Esophagus muscularis mucosa (tissue), 4 donors: ENCODE results near the gene GGCX. TPM values are rescaled to one million over a fixed set of nuclear protein-coding genes. Genes with fewer than 3 reads are reported as not detected.
A peak's percentile ranks its signal among the peaks of the same experiment; 100 is the strongest.
"Not testable (repeated sequence)": the region's sequence is repeated elsewhere in the genome, so short reads cannot be mapped to it uniquely, and the experiment has no call there.

Experiments used
- DNase-seq: peaks from one replicate; pipeline ENCODE4 v3.0.0-alpha.2; 2017; ENCODE audit errors: extremely low spot score
- H3K27ac ChIP-seq, 4 donors: fragments of 200-600 bp; sonication (generic); replicated peaks in 1 of 4; 1 replicate in 3 of 4; 2 replicates in 1 of 4; pipeline ENCODE4 v1.5.1; 2016 to 2019; ENCODE audit warnings: mild to moderate bottlenecking in 1 of 4
- H3K27me3 ChIP-seq, 4 donors: fragments of 200-600 bp; sonication (generic); one replicate each; pipeline versions ENCODE4 v1.5.1 to v1.6.0; 2016 to 2019
- H3K36me3 ChIP-seq, 4 donors: fragments of 200-600 bp; sonication (generic); one replicate each; pipeline ENCODE4 v1.5.1; 2016 to 2019
- H3K4me1 ChIP-seq, 4 donors: fragments of 200-600 bp; sonication (generic); one replicate each; pipeline ENCODE4 v1.5.1; 2016 to 2019
- H3K4me3 ChIP-seq, 4 donors: fragments of 200-600 bp; sonication (generic); 1 replicate in 2 of 4; 2 replicates in 2 of 4; pipeline ENCODE4 v1.5.1; 2016 to 2019; ENCODE audit warnings: mild to moderate bottlenecking in 4 of 4, moderate library complexity in 1 of 4
- H3K9me3 ChIP-seq, 4 donors: fragments of 200-600 bp; sonication (generic); 1 replicate in 3 of 4; 2 replicates in 1 of 4; pipeline ENCODE4 v1.5.1; 2016 to 2019
- EP300 ChIP-seq: sonication (generic); formaldehyde crosslinking; IDR thresholded peaks from one replicate; pipeline ENCODE4 v1.6.1; 2017; ENCODE audit warnings: antibody characterized with exemption
- POLR2A ChIP-seq: fragments of 450-650 bp; IDR thresholded peaks from one replicate; pipeline ENCODE4 v1.6.1; 2017; ENCODE audit warnings: antibody characterized with exemption, moderate library complexity, mild to moderate bottlenecking, low read depth
- POLR2AphosphoS5 ChIP-seq, 2 donors: sonication (generic); formaldehyde crosslinking; IDR thresholded peaks; one replicate each; pipeline ENCODE4 v1.6.1; 2017; ENCODE audit warnings: antibody characterized with exemption in 2 of 2
- WGBS: methylation state at CpG from one replicate; pipeline ENCODE4 v1.1.5; 2018; 5-methylcytosine and 5-hydroxymethylcytosine counted together
- intact Hi-C: fragments of 100-400 bp; cut with DNase I; formaldehyde crosslinking; loops from one replicate; pipeline ENCODE4 v1.15.1; 2023
- total RNA-seq, 4 donors: library from RNA; depleted of rRNA; stranded (reverse); fragments of >200 nt; gene quantifications; one replicate each; pipeline versions ENCODE4 v1.1.0 to v1.2.1, GENCODE V29; 2016
- TF ChIP-seq, protein P1 (sequence below), 3 experiments: fragments of 200-600 bp in 2 of 3; fragments of 450-650 bp in 1 of 3; sonication (generic) in 2 of 3; IDR thresholded peaks; one replicate each; pipeline ENCODE4 v1.5.1; 2017 to 2019; ENCODE audit warnings: antibody characterized with exemption in 3 of 3, mild to moderate bottlenecking in 2 of 3, moderate library complexity in 1 of 3

Gene GGCX
- total RNA-seq, 4 donors from 2014 or later = 15.0 to 25.3 (median 19.5) TPM

DNA sequence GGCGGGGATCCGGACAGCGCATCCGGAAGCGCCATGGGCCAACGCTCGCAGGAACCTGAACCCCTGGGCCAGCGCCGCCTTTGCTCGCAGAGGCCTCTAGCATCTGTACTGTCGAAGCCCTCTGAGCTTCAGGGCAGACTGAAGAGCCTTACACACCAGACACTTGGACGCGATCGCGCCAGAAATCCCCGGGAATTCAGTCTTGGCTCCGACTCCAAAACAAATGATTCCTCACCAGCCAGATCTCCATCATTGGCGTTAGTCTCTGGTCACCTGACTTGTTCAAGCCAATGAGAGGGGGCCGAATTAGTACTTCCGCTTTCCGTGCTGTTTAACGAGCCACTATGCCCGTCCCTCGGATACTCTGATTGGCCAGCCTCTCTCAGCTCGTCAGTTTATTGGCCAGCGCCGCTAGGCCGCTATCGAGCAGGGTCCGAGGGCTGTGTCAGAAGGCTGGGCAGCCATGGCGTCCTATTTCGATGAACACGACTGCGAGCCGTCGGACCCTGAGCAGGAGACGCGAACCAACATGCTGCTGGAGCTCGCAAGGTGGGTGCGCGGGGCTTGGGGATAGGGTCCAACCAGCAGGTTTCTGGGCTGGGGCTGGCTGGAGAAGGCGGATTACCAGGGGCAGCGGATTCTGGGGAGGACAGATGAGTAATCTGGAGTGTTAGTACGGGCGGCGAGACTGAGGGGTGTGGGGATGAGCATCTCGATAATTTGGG is 34.2 kb upstream of the GGCX start, which contains the start of gene RNF181:
Gene RNF181 (plus strand): TSS at position 445 of the 725 bp plus-strand sequence. CDS start 19 bp downstream, at position 464.
- Histone ChIP-seq H3K4me3 (peak within 1 kb of the TSS; percentile 65 to 94 (median 80)), H3K27ac (peak within 1 kb of the TSS; percentile 88 to 97 (median 90)), H3K27me3 (no peaks in the 10 kb centered on the region), H3K9me3 (no peaks in the 10 kb centered on the region), H3K36me3 (peaks cover 15 to 46% (median 41%) of the 10 kb centered on the region in 4 donors), H3K4me1 (peaks cover 44 to 61% (median 53%) of the 10 kb centered on the region in 4 donors)
- WGBS = under 1% methylated on average over 29 of the region's 47 CpGs
- intact Hi-C loops = loop anchor here (5.0 kb wide), 1 partner anchor 33 kb away; the partner anchor contains the start of gene GGCX
- DNase-seq = peak; percentile 99
- TF ChIP-seq, protein P1, sequence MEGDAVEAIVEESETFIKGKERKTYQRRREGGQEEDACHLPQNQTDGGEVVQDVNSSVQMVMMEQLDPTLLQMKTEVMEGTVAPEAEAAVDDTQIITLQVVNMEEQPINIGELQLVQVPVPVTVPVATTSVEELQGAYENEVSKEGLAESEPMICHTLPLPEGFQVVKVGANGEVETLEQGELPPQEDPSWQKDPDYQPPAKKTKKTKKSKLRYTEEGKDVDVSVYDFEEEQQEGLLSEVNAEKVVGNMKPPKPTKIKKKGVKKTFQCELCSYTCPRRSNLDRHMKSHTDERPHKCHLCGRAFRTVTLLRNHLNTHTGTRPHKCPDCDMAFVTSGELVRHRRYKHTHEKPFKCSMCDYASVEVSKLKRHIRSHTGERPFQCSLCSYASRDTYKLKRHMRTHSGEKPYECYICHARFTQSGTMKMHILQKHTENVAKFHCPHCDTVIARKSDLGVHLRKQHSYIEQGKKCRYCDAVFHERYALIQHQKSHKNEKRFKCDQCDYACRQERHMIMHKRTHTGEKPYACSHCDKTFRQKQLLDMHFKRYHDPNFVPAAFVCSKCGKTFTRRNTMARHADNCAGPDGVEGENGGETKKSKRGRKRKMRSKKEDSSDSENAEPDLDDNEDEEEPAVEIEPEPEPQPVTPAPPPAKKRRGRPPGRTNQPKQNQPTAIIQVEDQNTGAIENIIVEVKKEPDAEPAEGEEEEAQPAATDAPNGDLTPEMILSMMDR (IDR thresholded peaks at IDR 0.05) = no peak
- TF ChIP-seq POLR2AphosphoS5 (IDR thresholded peaks at IDR 0.05) = peak; percentile 87 to 97
- no peak for TF ChIP-seq EP300
- TF ChIP-seq POLR2A = peak; percentile 80

DNA sequence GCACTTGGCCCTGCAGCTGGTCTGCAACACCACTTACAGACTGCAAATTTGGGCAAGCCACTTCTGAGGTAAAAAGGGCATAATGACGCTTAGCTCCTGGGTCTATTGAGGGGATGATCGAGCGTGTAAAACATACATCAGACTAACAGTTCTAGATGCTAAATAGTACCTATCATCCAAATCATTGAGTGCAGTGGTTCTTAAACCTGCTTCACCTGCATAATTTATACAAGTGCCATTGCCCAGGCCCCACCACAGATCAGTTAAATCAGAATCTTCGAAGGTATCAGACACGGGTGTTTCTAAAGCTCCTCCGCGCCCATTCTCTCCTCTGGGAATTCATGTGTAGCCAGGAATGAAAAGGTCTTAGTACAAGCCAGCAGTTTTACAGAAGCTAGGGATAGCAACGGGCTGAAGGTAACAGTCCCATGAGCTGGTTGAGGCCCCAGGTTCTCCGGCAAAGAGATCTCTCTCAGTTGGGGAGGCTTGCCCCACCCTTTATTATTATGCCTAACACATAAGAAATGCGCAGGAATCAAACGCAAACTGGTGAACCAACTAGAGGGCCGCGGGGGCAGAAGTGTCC is 33.5 kb upstream of the GGCX start:
- peak overlapping the region; percentile 88 to 97 (median 90) for H3K27ac ChIP-seq
- DNase-seq = no peak
- H3K36me3 ChIP-seq = peaks cover 15 to 40% (median 34%) of the 10 kb centered on the region in 4 donors
- H3K4me1 ChIP-seq = peaks cover 51 to 63% (median 57%) of the 10 kb centered on the region in 4 donors
- TF ChIP-seq, protein P1 (IDR thresholded peaks at IDR 0.05) = no peak
- TF ChIP-seq EP300 (no peak), POLR2A (no peak), POLR2AphosphoS5 (IDR thresholded peaks at IDR 0.05) (no peak)
- peak overlapping the region; percentile 65 to 94 (median 80) for H3K4me3 ChIP-seq
- intact Hi-C loops = loop anchor here (5.0 kb wide), 2 partner anchors 33 to 48 kb away; partner anchors contain the start of gene GGCX
- 20% methylated on average over 9 of the region's 13 CpGs for WGBS
- H3K27me3 ChIP-seq = no peaks in the 10 kb centered on the region
- H3K9me3 ChIP-seq = no peaks in the 10 kb centered on the region

DNA sequence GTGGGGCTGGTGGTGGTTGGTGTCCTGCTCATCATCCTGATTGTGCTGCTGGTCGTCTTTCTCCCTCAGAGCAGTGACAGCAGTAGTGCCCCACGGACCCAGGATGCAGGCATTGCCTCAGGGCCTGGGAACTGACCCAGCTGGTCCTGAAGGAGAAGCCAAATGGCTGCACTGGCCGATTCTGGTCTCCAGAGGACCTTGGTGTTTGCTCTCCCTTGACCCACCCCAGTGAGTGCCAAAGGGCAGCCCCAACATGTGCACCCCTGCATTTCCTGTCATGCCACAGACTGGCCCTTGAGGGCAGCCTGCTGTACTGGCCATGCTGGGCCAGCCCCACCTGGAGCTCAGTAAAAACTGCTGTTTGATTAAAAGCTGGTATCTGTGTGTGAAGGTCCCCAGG is 31.7 kb upstream of the GGCX start:
- H3K9me3 ChIP-seq = no peaks in the 10 kb centered on the region
- no peaks in the 10 kb centered on the region for H3K27me3 ChIP-seq
- H3K36me3 ChIP-seq = peaks cover 9 to 22% (median 17%) of the 10 kb centered on the region in 4 donors
- H3K4me3 ChIP-seq = no peak overlapping the region
- H3K4me1 ChIP-seq = peaks cover 68 to 78% (median 72%) of the 10 kb centered on the region in 4 donors
- WGBS = 63% methylated on average over 3 of the region's 3 CpGs
- H3K27ac ChIP-seq = peak overlapping the region in 2 of 4 donors; percentile 5 to 7
- no peak for TF ChIP-seq POLR2AphosphoS5 (IDR thresholded peaks at IDR 0.05)
- no peak for TF ChIP-seq POLR2A
- TF ChIP-seq EP300 = no peak
- TF ChIP-seq, protein P1 (IDR thresholded peaks at IDR 0.05) = no peak
- intact Hi-C loops = loop anchor here (5.0 kb wide), 1 partner anchor 46 kb away; no protein-coding TSS in a partner anchor
- no peak for DNase-seq

DNA sequence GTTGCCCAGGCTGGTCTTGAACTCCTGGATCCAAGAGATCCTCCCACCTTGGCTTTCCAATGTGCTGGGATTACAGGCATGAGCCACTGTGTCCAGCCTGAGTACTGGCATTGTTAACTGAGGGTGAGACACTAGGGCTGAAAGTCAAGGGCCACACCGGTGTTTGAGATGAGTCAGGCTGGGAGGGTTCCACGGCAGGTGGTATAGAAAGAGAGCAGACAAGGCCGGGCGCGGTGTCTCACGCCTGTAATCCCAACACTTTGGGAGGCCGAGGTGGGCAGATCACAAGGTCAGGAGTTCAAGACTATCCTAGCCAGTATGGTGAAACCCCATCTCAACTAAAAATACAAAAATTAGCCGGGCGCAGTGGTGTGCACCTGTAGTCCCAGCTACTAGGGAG is 31.0 kb upstream of the GGCX start:
- intact Hi-C loops = loop anchor here (5.0 kb wide), 1 partner anchor 45 kb away; no protein-coding TSS in a partner anchor

DNA sequence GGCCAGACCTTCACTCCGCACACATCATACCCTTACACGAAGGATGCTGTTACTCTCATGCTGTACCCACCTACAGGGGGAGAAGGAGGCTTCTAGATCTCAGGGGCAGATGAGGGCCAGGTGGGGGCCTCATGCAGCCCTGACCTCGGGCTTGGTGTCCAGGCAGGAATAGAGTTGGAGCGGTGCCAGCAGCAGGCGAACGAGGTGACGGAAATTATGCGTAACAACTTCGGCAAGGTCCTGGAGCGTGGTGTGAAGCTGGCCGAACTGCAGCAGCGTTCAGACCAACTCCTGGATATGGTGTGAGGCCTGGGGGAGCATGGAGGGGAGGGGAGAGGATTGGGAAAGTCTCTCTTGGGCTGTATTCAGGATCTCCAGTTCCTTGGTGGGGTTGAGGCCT is 30.3 kb upstream of the GGCX start:
- no peak for DNase-seq
- peaks cover 73 to 80% (median 75%) of the 10 kb centered on the region in 4 donors for H3K4me1 ChIP-seq
- peak overlapping the region; percentile 59 to 91 (median 70) for H3K27ac ChIP-seq
- intact Hi-C loops = loop anchor here (5.0 kb wide), 1 partner anchor 44 kb away; no protein-coding TSS in a partner anchor
- H3K9me3 ChIP-seq = no peaks in the 10 kb centered on the region
- peaks cover 0 to 7% (median 3%) of the 10 kb centered on the region in 4 donors for H3K36me3 ChIP-seq
- no peaks in the 10 kb centered on the region for H3K27me3 ChIP-seq
- 90% methylated on average over 10 of the region's 12 CpGs for WGBS
- H3K4me3 ChIP-seq = no peak overlapping the region
- TF ChIP-seq POLR2AphosphoS5 (IDR thresholded peaks at IDR 0.05) (no peak), EP300 (no peak), POLR2A (no peak)
- TF ChIP-seq, protein P1 (IDR thresholded peaks at IDR 0.05) = no peak

More for the DNA sequence above, 31.0 kb upstream of the GGCX start:
- Histone ChIP-seq H3K27ac (peak overlapping the region in 3 of 4 donors; percentile 66 to 91 (median 74)), H3K36me3 (peaks cover 5 to 14% (median 10%) of the 10 kb centered on the region in 4 donors), H3K4me1 (peaks cover 73 to 80% (median 75%) of the 10 kb centered on the region in 4 donors)
- not testable (repeated sequence) for H3K4me3 ChIP-seq, DNase-seq, H3K27me3 ChIP-seq, H3K9me3 ChIP-seq
- 98% methylated on average over 9 of the region's 9 CpGs for WGBS
